GM12865 (cell line): ENCODE measurements around the gene FAM114A1.

Experiments
- DNase-seq: peaks from one replicate; pipeline ENCODE4 v3.0.0; 2010; ENCODE audit warnings: low read depth
- H3K4me3 ChIP-seq: 2 replicates; pipeline ENCODE4 v1.5.1; 2011; ENCODE audit warnings: mild to moderate bottlenecking, low read depth, low read length, control low read depth
- CTCF ChIP-seq: IDR thresholded peaks from 2 replicates; pipeline ENCODE4 v1.5.1; 2011; ENCODE audit warnings: low read length, control low read depth, low read depth, inconsistent platforms; ENCODE audit not compliant: insufficient read depth; ENCODE audit errors: missing control alignments

Gene FAM114A1

GRCh38 chr4:38898245-38898644 is 30.6 kb downstream of the FAM114A1 start:
- no peak for DNase-seq
- no peak for TF ChIP-seq CTCF

GRCh38 chr4:38902221-38902620 is 34.6 kb downstream of the FAM114A1 start:
- H3K4me3 ChIP-seq = no peak overlapping the region
- TF ChIP-seq CTCF = no peak
- DNase-seq = no peak

More at GRCh38 chr4:38898245-38898644, 30.6 kb downstream of the FAM114A1 start:
- H3K4me3 ChIP-seq = no peak overlapping the region

GRCh38 chr4:38902695-38903094 is 35.1 kb downstream of the FAM114A1 start:
- DNase-seq = peak; percentile 42
- TF ChIP-seq CTCF = peak; percentile 19
- H3K4me3 ChIP-seq = no peak overlapping the region

GRCh38 chr4:38904090-38904666 is 36.6 kb downstream of the FAM114A1 start:
- H3K4me3 ChIP-seq = no peak overlapping the region
- TF ChIP-seq CTCF = no peak
- no peak for DNase-seq

- H3K4me3 ChIP-seq = no peak overlapping the region
- no peak for TF ChIP-seq CTCF
- no peak for DNase-seq
Observed at GRCh38 chr4:38904682-38905081, 37.1 kb downstream of the FAM114A1 start.

- no peak overlapping the region for H3K4me3 ChIP-seq
- DNase-seq = no peak
- no peak for TF ChIP-seq CTCF
Observed at GRCh38 chr4:38905652-38906385, 38.2 kb downstream of the FAM114A1 start.

- no peak for DNase-seq
- no peak overlapping the region for H3K4me3 ChIP-seq
- no peak for TF ChIP-seq CTCF
Observed at GRCh38 chr4:38907696-38908270, 40.2 kb downstream of the FAM114A1 start.
